ENCODE measurements around the gene SEC61A2. TPM values are rescaled to one million over a fixed set of nuclear protein-coding genes. Genes with fewer than 3 reads are reported as not detected.

SEC61A2 gene
- total and polyA plus RNA-seq, 2 donors (not counting 3 experiments of a cell fraction or from before 2014, with no cell fraction given): 7.3 to 7.5 TPM

DNA sequence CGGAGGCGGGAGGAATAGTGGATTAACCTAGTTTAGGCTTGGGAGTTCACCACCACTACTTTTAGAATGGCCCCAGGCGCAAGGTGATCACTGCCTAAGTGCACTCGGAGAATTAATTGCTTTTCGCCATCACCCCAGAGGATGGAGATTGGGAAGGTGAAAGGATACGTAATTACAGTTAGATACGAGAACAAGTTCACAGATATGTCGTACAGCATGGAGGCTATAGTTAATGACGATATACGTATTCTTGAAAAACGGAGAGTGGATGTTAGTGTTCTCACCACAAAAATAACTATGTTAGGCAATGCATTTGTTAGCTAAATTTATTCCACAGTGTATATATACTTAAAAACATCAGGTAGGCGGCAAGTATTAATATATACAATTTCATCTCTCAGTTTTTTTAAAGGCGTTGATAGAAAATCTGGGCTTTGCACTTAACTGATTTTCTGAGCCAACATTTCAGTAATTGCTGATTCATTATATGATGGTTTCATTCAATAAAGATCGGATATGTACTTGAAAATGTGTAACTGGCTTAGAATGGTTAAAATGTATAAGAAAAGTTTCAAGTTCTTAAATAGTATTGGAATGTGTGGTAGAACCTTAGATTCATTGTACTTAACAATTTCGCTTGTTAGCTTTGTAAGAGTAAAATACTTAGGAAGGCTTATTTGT is 67.2 kb downstream of the SEC61A2 start:
- peaks cover 85% of the 10 kb centered on the region for H3K79me2 ChIP-seq (ENCODE audit: control insufficient read depth, insufficient read depth, low read length)
- peak overlapping the region; percentile 89 for H3K4me2 ChIP-seq (ENCODE audit: insufficient read depth, low read length)
- H3K4me3 ChIP-seq (replicated peaks in 1 of 3; ENCODE audit: insufficient read depth in 1 of 3, low read depth in 1 of 3, low read length in 3 of 3): peak overlapping the region; percentile 72 to 95 (median 86)
- TF ChIP-seq, protein P1, sequence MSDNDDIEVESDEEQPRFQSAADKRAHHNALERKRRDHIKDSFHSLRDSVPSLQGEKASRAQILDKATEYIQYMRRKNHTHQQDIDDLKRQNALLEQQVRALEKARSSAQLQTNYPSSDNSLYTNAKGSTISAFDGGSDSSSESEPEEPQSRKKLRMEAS (IDR thresholded peaks at IDR 0.05; ENCODE audit: insufficient read depth, insufficient read length): no peak
- TF ChIP-seq, protein P2, sequence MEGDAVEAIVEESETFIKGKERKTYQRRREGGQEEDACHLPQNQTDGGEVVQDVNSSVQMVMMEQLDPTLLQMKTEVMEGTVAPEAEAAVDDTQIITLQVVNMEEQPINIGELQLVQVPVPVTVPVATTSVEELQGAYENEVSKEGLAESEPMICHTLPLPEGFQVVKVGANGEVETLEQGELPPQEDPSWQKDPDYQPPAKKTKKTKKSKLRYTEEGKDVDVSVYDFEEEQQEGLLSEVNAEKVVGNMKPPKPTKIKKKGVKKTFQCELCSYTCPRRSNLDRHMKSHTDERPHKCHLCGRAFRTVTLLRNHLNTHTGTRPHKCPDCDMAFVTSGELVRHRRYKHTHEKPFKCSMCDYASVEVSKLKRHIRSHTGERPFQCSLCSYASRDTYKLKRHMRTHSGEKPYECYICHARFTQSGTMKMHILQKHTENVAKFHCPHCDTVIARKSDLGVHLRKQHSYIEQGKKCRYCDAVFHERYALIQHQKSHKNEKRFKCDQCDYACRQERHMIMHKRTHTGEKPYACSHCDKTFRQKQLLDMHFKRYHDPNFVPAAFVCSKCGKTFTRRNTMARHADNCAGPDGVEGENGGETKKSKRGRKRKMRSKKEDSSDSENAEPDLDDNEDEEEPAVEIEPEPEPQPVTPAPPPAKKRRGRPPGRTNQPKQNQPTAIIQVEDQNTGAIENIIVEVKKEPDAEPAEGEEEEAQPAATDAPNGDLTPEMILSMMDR (IDR thresholded peaks at IDR 0.05; ENCODE audit: extremely low read depth in 1 of 2, insufficient read depth in 1 of 2, low read depth in 1 of 2, low read length in 2 of 2): no peak
- TF ChIP-seq EZH2 (IDR thresholded peaks at IDR 0.05; ENCODE audit: borderline replicate concordance, low read depth, low read length, severe bottlenecking): no peak
- TF ChIP-seq POLR2AphosphoS5 (IDR thresholded peaks at IDR 0.05; ENCODE audit: insufficient read depth, low read depth, low read length): no peak
- TF ChIP-seq POLR2A (IDR thresholded peaks at IDR 0.05; ENCODE audit: low read depth, low read length): no peak
- TF ChIP-seq MYC (IDR thresholded peaks at IDR 0.05; ENCODE audit: low read depth, low read length): no peak
- no peak for TF ChIP-seq JUN (IDR thresholded peaks at IDR 0.05; ENCODE audit: borderline replicate concordance, insufficient read depth, insufficient read length, low read depth)
- TF ChIP-seq FOS (IDR thresholded peaks at IDR 0.05; ENCODE audit: borderline replicate concordance, insufficient read depth, low read length): no peak
- TF ChIP-seq GATA2 (IDR thresholded peaks at IDR 0.05; ENCODE audit: insufficient read depth, insufficient read length, low read depth, low read length): no peak
- peak overlapping the region; percentile 89 for H3K9ac ChIP-seq (replicated peaks; ENCODE audit: extremely low read depth, insufficient read depth, low read length)
- peaks cover 3 to 5% of the 10 kb centered on the region in 2 experiments for H3K36me3 ChIP-seq (ENCODE audit: control insufficient read depth in 2 of 2, extremely low read depth in 1 of 2, insufficient read depth in 2 of 2, low read length in 2 of 2)
- no peaks in the 10 kb centered on the region for H3K27me3 ChIP-seq (ENCODE audit: control insufficient read depth in 2 of 2, insufficient read depth in 2 of 2, low read length in 2 of 2)
- H2AFZ ChIP-seq (ENCODE audit: low read depth, low read length): peak overlapping the region; percentile 71
- no peaks in the 10 kb centered on the region for H4K20me1 ChIP-seq (replicated peaks; ENCODE audit: control insufficient read depth, extremely low read depth, insufficient read depth, low read length)
- FAIRE-seq (no peak), DNase-seq (ENCODE audit: low read depth, low spot score) (no peak)
- ChIA-PET CTCF (interaction anchor here (0.9 to 2.0 kb wide), 3 partner anchors 11 to 877 kb away, joined by 4 to 14 read pairs (median 7); no protein-coding TSS in a partner anchor), POLR2A (interaction anchor here (1.1 kb wide), 1 partner anchor 203 kb away, joined by 4 read pairs; no protein-coding TSS in a partner anchor)
- H3K9me1 ChIP-seq (replicated peaks; ENCODE audit: control insufficient read depth, extremely low read depth, insufficient read depth, low read length): no peaks in the 10 kb centered on the region
- TSS peak; percentile 51 for BruUV-seq (replicated peaks)
- H3K27ac ChIP-seq (ENCODE audit: insufficient read depth, low read depth, low read length): peak overlapping the region; percentile 78
- H3K9me3 ChIP-seq (replicated peaks; ENCODE audit: control insufficient read depth, insufficient read depth, low read length): no peaks in the 10 kb centered on the region
- peaks cover 17% of the 10 kb centered on the region for H3K4me1 ChIP-seq (ENCODE audit: control insufficient read depth, extremely low read depth, insufficient read depth, low read length)
- intact Hi-C loops (cut with micrococcal nuclease): loop anchor here (10.0 kb wide), 1 partner anchor 402 kb away; no protein-coding TSS in a partner anchor
- dilution Hi-C loops (cut with MboI; ENCODE audit: extremely low pct_ligation_motif_present, low sequenced_read_pairs): no loop called here

Measured in endothelial cell of umbilical vein (primary cell).